Urothelium cell line (cell line): Measurements from ENCODE around the gene RPS10.

Experiments used
- DNase-seq: peaks from one replicate; pipeline ENCODE4 v3.0.0; 2011; ENCODE audit warnings: low spot score, mixed read lengths
- FAIRE-seq: peaks from 2 replicates; lab custom pipeline; 2011; peaks lifted over from hg19 to GRCh38; lab: Jason Lieb, UNC

The RPS10 gene

DNA sequence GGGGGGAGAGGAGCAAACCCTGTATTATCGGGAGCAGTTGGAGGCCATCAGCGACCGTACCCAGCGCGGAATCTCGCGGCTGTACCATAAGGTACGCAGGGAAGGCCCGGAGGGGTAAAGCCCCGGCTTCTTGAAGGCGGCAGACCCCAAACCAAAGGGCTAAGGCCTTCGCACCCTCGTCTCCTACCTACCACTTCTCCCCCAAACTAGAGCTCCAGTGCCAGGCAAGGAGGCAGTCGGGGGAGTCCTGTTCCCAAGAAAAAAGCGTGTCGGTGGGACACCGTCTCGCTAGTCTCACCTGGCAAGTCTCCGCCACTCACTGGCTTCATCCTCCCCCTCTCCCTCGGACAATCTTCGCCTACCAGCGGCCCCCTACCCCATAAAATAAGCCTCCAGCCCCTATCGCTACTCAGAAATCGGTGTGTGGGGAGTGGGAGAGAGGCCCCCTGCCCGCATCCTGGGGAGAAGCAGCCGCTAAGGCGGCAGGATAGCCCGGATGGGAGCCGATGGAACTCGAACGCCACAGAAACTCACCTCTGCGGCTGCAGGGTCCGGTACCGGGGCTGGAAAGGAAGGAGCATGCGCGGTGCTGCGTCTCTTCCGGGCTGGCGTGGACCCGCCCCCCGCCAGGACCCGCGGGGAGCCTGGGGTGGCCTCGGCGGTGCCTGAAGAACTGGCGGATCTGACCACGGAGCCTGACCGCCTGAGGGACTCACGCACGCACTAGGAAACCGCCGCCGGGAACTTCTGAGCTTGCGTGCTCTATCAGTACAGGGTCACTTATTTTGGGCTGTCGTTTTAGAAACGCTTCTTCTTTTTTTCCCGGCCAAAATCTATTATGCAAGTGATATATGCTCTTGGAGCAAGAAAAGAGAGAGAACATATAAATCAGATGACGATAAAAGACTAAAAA lies at the start of gene RPS10:
TSS of gene RPS10 (minus strand) at position 572 of the 913 bp plus-strand sequence. CDS start 848 bp downstream, outside the sequence.
- DNase-seq (peak; percentile 98), FAIRE-seq (no peak)

DNA sequence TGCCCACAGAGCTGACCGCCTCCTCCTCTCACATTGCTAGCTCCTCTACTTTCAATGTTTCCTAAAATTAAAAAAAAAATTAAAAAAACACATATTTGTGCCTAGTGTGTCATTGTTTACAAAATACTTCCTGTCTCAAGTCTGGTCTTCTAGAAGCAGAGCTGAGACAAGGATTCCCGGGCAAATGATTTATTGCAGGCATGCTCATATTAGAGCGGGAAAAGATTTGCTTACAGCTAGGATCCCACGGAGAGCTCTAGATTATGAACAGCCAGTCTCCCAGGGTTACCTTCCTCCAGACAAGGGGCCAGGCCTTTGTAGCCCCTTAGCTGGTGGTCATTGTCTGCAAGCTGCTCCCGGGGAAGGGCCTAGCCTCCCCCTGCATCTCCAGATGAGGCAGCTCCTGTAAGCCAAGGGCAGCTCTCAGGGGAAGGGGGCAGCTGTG lies 49.4 kb upstream of the RPS10 start:
- FAIRE-seq, result no peak
- DNase-seq, result peak; percentile 41

DNA sequence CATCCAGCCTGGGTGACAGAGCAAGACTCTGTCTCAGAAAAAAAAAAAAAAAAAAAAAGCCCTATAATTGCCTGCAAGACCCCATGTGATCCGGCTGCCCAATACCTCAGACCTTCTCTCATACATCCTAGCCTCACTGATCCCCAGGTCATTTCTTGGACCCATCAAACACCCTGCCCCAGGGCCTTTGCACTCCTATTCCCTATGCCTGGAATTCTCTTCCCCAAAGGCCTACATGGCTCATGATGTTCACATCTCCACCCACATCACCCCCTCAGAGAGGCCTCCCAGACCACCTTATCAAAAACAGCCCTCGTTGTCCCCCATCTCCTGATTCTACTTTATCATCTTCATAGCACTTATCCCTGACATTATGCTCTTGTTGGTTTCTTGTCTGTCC lies 48.9 kb upstream of the RPS10 start:
- no peak for DNase-seq
- no peak for FAIRE-seq

DNA sequence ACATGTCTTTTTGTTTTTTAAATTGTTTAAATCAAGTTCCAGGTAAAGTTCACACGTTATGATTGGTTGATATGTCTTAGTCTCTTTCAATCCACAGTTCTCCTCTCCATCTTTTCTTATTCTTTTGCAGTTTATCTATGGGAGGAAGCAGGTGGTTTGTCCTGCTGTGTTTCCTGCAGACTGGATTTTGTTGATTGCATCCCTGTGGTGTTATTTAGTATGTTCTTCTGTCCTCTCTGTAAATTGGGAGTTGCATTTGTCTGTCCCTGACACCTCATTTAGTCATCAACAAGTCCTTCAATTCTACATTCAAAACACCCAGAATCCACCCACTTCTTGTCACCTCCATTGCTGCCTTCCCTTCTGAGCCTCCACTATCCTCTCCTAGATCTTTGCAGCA lies 48.1 kb upstream of the RPS10 start:
- FAIRE-seq, result no peak

DNA sequence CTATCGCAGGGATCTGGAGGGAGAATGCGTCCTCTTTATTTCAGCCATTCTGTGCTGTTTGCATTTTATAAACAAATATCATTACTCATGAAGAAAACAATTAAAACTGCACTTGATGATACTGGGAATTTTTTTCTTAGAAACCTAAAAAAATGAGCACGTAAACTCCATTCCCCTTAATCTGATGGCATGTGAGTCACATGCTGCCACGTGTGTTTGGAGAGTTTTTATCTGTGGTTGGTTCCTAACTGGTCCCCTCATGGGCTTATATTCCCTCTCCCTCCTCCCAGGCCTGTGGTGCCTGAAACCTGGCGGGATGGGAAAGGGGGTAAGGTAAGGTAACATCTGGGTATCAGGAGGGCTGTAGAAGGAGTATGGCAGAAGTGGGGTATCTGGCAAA lies 46.6 kb upstream of the RPS10 start:
- FAIRE-seq (no peak), DNase-seq (no peak)

More for the DNA sequence above, 48.1 kb upstream of the RPS10 start:
- no peak for DNase-seq

DNA sequence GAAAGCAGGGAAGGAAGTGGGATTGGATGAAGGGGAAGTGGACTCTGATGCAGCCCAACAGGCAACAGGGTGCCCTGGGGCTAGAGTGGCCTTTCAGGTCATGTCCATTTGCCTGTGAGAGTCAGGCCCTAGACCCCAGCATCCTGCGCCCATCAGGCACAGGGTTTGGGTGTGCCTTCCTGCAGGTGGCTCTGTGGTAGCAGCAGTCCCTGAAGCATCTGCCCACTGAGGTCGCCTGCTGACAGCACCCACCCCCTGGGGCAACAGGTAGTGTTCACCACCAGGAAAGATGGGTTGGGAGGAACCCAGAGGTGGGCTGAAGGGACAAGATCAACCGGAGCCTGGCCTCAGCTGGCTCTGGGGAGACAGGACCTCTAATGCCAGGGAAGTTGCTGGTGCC lies 43.6 kb upstream of the RPS10 start:
- DNase-seq (no peak), FAIRE-seq (no peak)

DNA sequence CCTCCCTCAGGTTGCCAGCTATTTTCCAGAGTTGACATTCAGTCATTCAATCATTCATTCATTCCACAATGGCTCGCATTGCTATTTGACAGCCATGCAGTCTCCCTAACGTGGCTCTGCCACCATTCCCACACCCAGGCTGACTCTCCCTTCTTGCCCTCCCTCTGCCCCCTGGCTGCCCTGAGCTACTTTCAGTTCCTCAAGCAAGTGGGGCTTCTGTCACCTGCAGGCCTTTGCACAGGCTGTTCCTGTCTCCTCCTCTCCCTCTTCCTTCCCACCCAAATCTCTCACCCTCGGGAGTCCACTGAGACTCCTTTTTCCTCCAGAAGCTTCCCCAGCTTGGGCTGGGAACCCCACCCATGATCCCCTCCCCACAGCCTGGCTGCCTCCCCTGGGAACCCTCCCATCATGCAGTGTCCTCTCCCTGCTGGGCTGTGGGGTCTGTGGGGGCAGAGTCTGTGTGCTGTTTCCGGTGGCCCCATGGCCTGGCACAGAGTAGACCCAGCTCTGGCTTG lies 42.6 kb upstream of the RPS10 start:
- no peak for FAIRE-seq
- DNase-seq, result no peak

DNA sequence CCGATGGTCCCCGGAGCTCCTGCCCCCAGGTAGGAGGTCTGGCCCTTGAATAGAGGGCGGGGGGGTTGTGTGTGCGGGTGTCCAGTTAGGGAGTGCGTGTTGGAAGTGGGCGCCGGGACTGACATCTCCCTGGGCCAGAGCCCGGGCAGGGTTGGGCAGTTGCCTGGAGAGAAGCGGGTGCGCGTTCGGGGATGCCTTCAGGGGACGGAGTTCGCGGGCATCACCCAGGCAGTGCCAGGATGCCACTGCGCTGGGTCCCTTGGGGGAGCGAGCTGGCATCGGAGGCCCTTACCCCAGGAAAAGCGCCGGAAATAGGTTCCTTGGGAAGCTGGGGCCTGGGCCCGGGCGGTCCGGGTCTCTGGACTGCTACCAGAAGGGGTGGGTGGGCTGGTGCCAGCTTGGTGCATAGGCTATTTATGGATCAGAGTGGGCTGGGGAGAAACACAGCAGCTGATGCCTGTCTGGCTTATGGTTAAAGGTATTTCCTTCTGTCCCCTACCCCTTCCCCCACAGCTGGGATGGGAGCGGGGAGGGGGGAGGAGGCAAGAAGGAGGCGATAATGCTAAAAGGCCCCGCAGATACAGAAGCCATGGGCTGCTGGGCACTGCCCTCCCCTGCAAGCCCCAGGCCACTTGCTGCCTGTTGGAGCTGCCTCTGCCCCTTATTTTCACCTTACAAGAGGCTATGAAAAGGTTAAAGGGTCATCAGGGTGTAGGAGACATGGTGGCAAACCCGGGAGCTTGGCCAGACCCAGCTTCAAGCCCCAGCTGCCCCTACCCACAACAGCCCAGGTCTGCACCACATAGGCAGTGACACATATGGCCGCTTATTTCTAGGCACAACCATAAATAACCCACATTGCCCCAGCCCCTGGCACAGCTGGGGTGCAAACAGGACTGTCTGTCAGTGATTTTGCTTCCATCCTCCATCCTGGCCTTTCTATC lies 40.6 kb upstream of the RPS10 start:
- FAIRE-seq, result no peak

DNA sequence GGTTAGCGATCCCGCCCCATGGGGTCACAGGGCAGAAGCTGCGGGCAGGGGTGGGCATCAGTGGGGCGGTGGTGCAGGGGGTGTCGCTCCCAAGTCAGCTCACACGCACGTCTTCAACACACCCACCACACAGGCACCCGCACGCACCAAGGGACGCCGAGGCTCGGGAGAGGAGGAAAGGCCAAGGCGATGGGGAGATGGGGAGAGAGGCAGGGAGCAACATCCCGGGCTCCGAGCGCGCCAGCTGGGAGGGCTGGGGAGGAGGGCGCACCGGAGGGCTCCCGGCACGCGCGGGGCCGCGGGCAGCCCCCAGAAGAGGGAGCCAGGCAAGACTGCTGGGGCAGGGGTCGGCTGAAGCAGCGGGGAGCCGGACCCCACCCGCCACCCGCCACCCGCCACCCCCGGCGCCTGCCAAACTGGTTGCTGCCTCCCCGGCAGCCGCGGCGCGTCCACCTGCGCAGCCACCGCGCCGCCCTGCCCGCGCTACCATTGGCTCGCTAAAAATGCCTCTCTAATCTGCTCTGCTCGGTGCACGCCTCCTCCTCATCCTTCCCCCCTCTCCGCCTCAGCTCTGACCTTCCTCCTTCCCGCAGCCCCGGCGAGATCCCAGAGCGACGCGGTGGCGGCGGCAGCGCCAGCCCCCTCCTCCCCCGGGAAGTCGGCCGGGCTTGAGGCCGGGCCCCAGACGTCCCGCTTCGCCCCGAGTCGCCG lies 39.8 kb upstream of the RPS10 start, which contains the start of gene PACSIN1:
TSS of gene PACSIN1 (plus strand) at position 546 of the 711 bp plus-strand sequence. CDS start 60,230 bp downstream, outside the sequence.
- FAIRE-seq, result no peak
- DNase-seq, result peak; percentile 27

More for the DNA sequence above, 40.6 kb upstream of the RPS10 start:
- DNase-seq, result no peak

DNA sequence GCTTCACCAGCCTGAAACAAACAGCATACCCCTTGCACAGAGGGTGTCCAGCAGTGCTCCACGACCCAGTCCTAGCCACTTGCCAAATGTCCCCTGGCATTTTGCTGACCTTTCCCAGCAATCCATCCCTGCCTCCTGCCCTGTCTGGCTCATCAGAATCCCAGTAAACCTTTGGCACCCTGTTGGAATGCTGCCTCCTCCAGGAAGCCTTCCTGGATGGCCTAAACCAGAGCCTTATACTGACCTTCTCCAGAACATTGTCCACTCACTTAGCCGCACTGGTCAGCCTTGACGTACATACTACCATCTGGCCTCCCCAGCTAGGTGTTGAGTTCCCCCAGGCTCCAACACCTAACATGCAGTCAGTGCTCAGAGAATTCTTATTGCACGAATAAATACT lies 38.0 kb upstream of the RPS10 start:
- DNase-seq (no peak), FAIRE-seq (no peak)

DNA sequence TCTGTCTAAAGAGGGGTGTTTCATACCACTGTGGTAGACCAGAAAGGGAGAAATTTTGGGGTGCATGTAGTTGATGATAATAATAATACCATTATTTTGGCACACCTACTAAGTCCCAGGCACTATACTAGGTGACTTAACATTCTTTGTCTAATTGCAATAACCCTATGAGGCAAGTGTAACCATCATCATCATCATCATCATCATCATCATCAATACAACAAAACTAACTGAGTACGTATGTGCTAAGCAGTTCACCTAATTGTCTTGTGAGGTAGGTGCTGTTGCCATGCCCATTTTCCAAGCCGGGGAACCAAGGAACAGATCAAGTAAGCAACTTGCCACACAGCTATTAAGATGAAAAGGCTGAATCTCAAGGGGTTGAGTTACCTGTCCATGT lies 37.4 kb upstream of the RPS10 start:
- FAIRE-seq, result no peak
- no peak for DNase-seq

DNA sequence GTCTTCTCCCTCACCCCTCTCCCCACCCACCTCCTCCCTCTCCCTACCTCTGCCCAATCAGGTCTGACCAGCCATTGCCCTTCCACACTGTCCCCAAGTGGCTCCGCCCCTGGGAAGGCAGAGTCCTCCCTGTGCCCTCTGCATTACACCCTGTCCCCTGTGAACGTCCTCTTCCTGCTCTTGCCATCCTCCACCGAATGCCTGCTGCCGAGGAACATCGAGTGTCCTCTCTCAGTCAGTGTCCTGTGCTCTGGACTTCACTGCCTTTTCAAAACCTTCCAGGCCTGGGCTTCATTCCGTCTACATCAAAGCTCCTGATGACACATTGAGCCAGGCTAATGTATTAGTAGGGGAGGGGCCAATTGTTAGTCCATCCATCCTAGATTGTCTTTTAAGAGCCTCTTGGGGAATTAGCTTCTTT lies 36.7 kb upstream of the RPS10 start:
- DNase-seq, result peak; percentile 55
- FAIRE-seq, result peak; percentile 40

DNA sequence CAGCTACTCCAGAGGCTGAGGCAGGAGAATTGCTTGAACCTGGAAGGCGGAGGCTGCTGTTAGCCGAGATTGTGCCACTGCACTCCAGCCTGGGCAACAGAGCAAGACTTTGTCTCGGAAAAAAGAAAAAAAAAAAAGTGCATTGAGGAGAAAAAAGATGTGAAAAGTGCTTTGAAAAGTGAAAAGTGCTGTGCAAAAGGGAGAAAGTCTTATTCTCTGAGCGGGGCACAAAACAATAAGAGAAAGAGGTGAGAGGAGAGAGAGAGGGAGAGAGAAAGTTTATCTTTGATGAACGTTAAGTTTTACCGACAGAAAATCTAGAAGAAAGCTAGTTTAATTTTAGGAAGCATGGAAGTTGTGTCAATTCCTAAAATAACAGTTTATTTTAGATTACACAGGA lies 36.1 kb upstream of the RPS10 start:
- FAIRE-seq (no peak), DNase-seq (no peak)

DNA sequence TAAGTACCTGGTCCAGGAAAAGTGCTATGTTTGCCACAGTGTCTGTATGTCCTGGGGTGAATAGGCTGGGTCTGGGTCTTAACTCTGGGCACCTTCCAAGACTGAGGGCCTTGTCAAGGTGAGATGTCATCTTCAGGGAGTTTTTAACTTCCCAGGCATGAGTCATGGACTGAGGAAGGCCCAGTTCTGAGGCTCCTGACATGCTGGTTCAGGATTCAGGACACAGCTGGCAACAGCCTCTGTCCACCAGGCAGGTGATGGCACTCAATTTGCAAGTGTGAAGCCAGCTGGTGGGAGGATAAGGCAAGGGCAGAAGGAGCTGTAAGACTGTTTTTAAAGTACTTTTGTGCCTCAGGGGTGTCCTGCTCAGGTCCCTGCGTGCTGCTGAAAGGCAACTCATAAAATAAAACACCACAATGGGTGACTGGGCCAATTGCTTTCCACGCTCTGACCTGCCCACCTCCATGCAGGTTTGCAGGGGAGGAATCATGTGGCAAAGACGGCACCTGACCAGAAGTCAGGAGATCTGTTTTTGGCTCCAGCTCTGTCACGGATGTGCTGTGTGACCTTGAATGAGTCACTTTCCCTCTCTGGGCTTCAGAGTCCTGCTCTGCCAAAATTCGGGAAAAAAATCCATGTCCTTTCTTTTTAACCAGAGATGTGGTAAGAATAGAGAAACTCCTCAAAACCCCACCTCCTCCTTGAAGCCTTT lies 35.1 kb upstream of the RPS10 start:
- FAIRE-seq (no peak), DNase-seq (no peak)

DNA sequence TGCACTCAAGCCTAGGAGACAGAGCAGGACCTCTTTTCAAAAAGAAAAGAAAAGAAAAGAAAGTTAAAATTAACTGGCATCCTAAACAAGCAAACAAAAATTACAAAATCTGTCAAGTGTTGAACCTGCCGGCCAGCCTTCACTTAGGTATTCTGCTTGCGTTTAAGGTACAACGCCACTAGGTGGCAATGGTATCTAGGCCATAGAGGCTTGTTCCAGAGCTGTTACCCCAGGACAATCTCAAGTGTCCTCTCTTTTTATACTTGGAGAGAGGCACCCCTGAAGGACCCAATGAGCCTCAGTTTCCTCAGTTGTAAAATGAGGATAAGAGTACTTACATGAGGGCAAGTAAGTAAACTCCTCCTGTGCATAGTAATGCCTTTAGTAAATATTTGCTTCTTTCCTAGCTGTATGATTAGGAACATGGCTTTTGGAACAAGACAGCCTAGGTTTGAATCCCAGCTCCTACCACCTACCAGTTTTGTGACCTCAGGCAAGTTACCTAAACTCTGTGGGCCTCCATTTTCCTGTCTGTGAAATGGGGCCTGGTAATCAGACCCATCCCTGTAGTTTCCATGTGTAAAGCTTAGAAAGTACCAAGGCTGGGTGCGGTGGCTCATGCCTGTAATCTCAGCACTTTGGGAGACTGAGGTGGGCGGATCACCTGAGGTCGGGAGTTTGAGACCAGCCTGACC lies 34.2 kb upstream of the RPS10 start:
- FAIRE-seq (no peak), DNase-seq (peak; percentile 35)

DNA sequence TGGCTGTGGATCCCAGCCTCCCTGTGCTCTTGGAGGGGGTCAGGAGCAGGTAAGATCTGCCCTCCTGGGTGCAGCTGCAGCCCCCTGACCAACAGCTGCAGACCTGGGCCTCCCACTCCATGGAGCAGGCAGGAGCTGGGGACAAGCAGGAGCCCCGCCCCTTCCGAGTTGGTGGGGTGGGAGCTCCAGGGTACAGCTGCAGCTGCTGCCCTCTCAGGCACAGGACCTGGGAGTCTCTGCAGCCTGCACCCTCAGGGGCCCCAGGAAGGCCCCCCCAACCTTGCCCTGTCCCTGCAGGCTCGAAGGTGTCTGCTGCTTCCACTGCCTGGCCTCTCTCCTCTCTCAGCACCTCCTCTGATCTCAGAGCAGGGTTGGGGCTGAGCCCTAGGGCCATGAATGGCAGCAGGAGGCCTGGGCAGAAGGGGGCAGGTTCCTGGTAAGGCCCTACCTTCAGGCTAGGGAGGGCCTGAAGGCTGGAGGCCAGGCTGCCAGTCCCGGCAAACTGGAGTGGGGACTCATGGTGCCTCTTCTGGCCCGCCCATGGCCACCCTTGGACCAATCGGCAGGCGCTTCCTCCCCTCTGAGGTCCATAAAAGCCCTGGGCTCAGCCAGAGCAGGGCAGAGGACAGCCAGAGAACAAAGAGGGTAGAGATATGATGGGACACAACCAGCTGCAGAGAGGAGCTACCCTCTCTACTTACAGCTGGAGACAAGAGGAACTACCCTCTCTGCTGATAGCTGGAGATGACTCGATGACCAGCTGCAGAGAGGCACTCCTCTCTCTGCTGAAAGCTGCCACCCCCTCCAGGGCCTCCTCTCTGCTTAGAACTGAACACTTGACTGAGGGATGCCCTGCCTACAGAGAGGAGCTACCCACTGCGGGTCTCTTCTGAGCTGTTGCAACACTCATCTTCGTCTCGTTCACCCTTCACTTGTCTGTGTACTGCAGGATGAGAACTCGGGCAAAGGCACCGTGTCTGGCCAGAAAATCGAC lies 32.2 kb upstream of the RPS10 start:
- DNase-seq, result no peak
- no peak for FAIRE-seq

DNA sequence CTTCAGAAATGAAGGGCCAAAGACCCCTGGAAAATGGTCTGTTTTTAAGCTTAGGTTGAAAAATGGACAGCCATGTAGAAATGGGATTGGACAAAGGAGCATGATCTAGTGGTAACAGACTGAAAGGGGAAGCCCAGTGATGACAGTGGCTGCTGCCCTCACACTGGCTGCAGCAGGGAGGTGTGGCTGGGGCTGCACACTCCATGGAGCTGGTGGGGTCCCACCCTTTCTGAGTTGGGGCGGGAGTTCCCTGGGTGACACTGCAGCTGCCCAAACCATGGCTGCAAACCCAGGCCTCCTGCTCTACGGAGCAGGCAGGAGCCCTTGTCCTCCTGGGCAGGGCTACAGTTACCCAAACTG lies 31.5 kb upstream of the RPS10 start:
- DNase-seq (no peak), FAIRE-seq (no peak)

DNA sequence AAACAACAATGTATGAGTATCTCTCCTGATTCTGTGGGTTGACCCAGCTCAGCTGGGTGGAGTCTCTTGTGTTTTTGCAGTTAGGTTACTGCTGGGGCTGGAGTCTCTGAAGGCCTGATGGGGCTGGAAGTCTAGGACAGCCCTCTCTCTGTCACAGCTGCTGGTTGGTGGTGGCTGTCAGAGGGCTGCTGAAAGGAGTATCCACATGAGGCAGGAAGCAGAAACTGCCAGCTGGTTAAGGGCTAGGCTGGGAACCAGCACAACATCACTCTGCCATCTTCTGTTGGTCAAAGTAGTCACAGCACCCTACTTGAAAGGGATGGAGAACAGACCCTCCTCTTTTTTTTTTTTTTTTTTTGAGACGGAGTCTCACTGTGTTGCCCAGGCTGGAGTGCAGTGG lies 30.0 kb upstream of the RPS10 start:
- DNase-seq (no peak), FAIRE-seq (no peak)
